Measurements from ENCODE around the gene COL19A1.

The COL19A1 gene

DNA sequence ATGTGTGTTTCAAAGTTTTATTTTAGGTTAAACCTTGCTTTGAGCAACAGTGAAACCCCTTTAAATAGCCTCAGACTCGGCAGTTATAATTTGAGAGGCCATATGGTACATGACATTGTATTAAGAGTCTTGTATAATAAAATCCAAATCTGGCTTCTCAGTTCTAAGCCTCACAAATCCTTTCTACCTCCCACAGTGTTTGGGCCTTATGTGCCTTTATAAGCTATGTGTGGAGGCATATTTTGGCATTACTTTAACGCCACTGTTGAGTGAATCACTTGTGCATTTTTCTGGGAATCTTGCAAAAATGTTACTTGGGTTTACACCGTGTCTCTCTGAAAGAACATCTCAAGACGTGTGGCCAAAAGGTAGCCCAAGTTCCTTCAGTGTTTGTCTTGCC lies 284.2 kb downstream of the COL19A1 start:
- H3K4me3 ChIP-seq (ENCODE audit: low read depth in 1 of 5, low read length in 5 of 5), result no peak overlapping the region
- no peaks in the 10 kb centered on the region for H3K27me3 ChIP-seq (ENCODE audit: control insufficient read depth in 5 of 5, insufficient read depth in 4 of 5, low read length in 5 of 5)
- H3K9ac ChIP-seq (ENCODE audit: low read length in 5 of 5), result no peak overlapping the region
- H3K27ac ChIP-seq (ENCODE audit: low read depth, low read length), result no peak overlapping the region
- H3K4me1 ChIP-seq (ENCODE audit: control insufficient read depth in 5 of 5, insufficient read depth in 5 of 5, low read length in 5 of 5), result no peaks in the 10 kb centered on the region
- no peaks in the 10 kb centered on the region for H3K36me3 ChIP-seq (ENCODE audit: control insufficient read depth in 5 of 5, insufficient read depth in 5 of 5, low read length in 5 of 5)
- no peaks in the 10 kb centered on the region for H3K9me3 ChIP-seq (ENCODE audit: control insufficient read depth in 5 of 5, low read length in 5 of 5)

DNA sequence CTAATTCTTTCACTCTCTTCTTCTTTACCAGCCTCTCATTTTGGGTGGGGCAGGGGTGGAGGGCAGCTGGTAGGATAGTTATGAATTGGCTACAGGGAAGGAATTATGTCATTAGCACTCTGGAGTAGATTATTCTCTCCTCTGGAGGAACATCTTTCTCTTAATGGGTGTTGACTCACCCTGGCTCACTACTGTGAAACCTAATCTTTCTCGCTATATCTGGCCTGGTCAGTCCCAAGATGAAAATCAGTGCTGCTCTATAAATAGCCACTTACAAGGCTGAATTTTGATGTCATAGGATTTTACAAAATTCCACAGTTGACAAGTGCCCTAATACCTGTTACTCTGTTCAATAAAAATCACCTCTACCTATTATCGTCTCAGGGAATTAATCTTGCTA lies 285.3 kb downstream of the COL19A1 start:
- no peaks in the 10 kb centered on the region for H3K4me1 ChIP-seq (ENCODE audit: control insufficient read depth in 5 of 5, insufficient read depth in 5 of 5, low read length in 5 of 5)

DNA sequence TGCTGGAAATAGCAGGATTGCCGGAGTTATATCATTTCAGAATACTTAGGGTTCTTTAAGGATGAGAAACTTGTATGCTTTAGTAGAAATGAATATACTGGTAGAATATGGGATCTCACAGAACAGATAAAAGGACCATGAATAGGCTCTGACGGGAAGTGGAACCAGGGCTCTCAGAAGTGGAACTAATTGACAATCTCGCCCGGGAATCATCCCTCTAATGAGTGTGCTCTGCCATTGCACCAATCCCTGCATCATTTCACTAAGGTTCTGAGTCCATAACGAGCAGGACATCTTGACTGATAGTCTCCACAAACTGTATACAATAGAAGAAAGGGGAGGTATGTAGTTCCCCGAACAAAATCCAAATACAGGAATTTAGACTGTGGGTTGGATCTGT lies 286.4 kb downstream of the COL19A1 start:
- no peak overlapping the region for H3K27ac ChIP-seq (ENCODE audit: low read depth, low read length)
- no peaks in the 10 kb centered on the region for H3K27me3 ChIP-seq (ENCODE audit: control insufficient read depth in 5 of 5, insufficient read depth in 4 of 5, low read length in 5 of 5)
- H3K9ac ChIP-seq (ENCODE audit: low read length in 5 of 5), result no peak overlapping the region
- no peak overlapping the region for H3K4me3 ChIP-seq (ENCODE audit: low read depth in 1 of 5, low read length in 5 of 5)
- no peaks in the 10 kb centered on the region for H3K4me1 ChIP-seq (ENCODE audit: control insufficient read depth in 5 of 5, insufficient read depth in 5 of 5, low read length in 5 of 5)
- no peaks in the 10 kb centered on the region for H3K36me3 ChIP-seq (ENCODE audit: control insufficient read depth in 5 of 5, insufficient read depth in 5 of 5, low read length in 5 of 5)
- no peaks in the 10 kb centered on the region for H3K9me3 ChIP-seq (ENCODE audit: control insufficient read depth in 5 of 5, low read length in 5 of 5)

More for the DNA sequence above, 285.3 kb downstream of the COL19A1 start:
- Histone ChIP-seq H3K4me3 (ENCODE audit: low read depth in 1 of 5, low read length in 5 of 5) (no peak overlapping the region), H3K36me3 (ENCODE audit: control insufficient read depth in 5 of 5, insufficient read depth in 5 of 5, low read length in 5 of 5) (no peaks in the 10 kb centered on the region), H3K27me3 (ENCODE audit: control insufficient read depth in 5 of 5, insufficient read depth in 4 of 5, low read length in 5 of 5) (no peaks in the 10 kb centered on the region), H3K9me3 (ENCODE audit: control insufficient read depth in 5 of 5, low read length in 5 of 5) (no peaks in the 10 kb centered on the region), H3K27ac (ENCODE audit: low read depth, low read length) (no peak overlapping the region), H3K9ac (ENCODE audit: low read length in 5 of 5) (no peak overlapping the region)

DNA sequence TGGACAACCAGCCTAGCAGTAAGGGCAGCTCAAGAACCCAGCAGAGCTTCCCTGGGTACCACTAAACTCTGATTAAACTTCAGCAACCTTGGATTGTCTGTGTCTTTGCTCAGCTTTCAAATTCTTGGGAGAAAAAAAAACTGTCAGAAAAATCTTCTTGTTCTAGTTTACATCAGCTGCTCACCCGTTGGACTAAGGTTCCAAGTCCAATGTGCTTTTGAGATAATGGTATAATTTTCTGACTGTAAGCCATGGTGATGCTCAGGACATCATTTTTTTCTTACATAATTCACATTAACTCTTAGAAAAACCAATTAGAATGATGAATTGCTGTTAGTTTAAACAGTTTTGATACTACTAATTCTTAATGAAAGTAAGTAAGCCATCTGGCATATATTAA lies 290.7 kb downstream of the COL19A1 start:
- no peak overlapping the region for H3K9ac ChIP-seq (ENCODE audit: low read length in 5 of 5)
- H3K27ac ChIP-seq (ENCODE audit: low read depth, low read length), result no peak overlapping the region
- no peaks in the 10 kb centered on the region for H3K9me3 ChIP-seq (ENCODE audit: control insufficient read depth in 5 of 5, low read length in 5 of 5)
- H3K36me3 ChIP-seq (ENCODE audit: control insufficient read depth in 5 of 5, insufficient read depth in 5 of 5, low read length in 5 of 5), result no peaks in the 10 kb centered on the region
- H3K27me3 ChIP-seq (ENCODE audit: control insufficient read depth in 5 of 5, insufficient read depth in 4 of 5, low read length in 5 of 5), result no peaks in the 10 kb centered on the region
- H3K4me3 ChIP-seq (ENCODE audit: low read depth in 1 of 5, low read length in 5 of 5), result no peak overlapping the region
- H3K4me1 ChIP-seq (ENCODE audit: control insufficient read depth in 5 of 5, insufficient read depth in 5 of 5, low read length in 5 of 5), result no peaks in the 10 kb centered on the region

DNA sequence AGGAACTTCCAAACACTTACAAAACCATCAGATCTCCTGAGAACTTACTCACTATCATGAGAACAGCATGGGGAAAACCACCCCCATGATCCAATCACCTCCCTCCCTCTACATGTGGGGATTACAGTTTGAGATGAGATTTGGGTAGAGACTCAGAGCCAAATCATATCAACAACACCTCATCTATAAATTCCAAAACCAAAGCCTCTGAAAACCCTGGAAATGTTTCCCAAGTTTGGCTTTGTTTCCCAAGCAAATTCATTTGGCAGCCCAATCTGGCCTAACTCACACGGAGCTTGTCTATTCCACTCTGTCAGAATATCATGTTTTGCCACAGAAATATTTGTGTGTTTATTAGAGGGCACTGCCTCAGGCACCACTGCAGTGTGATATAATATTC lies 293.9 kb downstream of the COL19A1 start:
- no peaks in the 10 kb centered on the region for H3K4me1 ChIP-seq (ENCODE audit: control insufficient read depth in 5 of 5, insufficient read depth in 5 of 5, low read length in 5 of 5)
- no peaks in the 10 kb centered on the region for H3K9me3 ChIP-seq (ENCODE audit: control insufficient read depth in 5 of 5, low read length in 5 of 5)
- H3K27ac ChIP-seq (ENCODE audit: low read depth, low read length), result no peak overlapping the region
- H3K36me3 ChIP-seq (ENCODE audit: control insufficient read depth in 5 of 5, insufficient read depth in 5 of 5, low read length in 5 of 5), result no peaks in the 10 kb centered on the region
- H3K4me3 ChIP-seq (ENCODE audit: low read depth in 1 of 5, low read length in 5 of 5), result no peak overlapping the region
- peaks cover 0 to under 1% (median 0%) of the 10 kb centered on the region in 5 donors for H3K27me3 ChIP-seq (ENCODE audit: control insufficient read depth in 5 of 5, insufficient read depth in 4 of 5, low read length in 5 of 5)
- H3K9ac ChIP-seq (ENCODE audit: low read length in 5 of 5), result no peak overlapping the region

DNA sequence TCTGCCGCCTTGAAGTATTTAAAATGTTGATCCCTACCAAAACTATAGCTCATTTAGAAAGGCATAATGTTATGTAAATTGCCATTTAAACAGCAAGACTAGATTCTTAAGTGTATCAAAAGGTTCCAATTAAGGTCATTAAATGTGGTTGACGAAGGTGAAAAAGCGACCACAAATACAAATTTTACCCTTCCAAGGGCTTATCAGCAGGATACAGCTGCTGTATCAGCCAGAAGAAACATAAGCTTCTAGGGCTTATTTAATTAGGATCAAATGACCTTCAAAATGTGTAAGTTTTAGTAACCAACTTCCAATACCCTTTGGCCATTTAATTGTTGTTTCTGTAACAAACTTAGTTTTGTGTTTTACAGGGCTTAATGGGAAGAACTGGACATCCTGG lies 296.6 kb downstream of the COL19A1 start:
- Histone ChIP-seq H3K27me3 (ENCODE audit: control insufficient read depth in 5 of 5, insufficient read depth in 4 of 5, low read length in 5 of 5) (peaks cover 0 to 6% (median 3%) of the 10 kb centered on the region in 5 donors), H3K36me3 (ENCODE audit: control insufficient read depth in 5 of 5, insufficient read depth in 5 of 5, low read length in 5 of 5) (no peaks in the 10 kb centered on the region), H3K9ac (ENCODE audit: low read length in 5 of 5) (no peak overlapping the region), H3K4me3 (ENCODE audit: low read depth in 1 of 5, low read length in 5 of 5) (no peak overlapping the region), H3K27ac (ENCODE audit: low read depth, low read length) (no peak overlapping the region), H3K4me1 (ENCODE audit: control insufficient read depth in 5 of 5, insufficient read depth in 5 of 5, low read length in 5 of 5) (peaks cover 0 to 4% (median 0%) of the 10 kb centered on the region in 5 donors), H3K9me3 (ENCODE audit: control insufficient read depth in 5 of 5, low read length in 5 of 5) (no peaks in the 10 kb centered on the region)

DNA sequence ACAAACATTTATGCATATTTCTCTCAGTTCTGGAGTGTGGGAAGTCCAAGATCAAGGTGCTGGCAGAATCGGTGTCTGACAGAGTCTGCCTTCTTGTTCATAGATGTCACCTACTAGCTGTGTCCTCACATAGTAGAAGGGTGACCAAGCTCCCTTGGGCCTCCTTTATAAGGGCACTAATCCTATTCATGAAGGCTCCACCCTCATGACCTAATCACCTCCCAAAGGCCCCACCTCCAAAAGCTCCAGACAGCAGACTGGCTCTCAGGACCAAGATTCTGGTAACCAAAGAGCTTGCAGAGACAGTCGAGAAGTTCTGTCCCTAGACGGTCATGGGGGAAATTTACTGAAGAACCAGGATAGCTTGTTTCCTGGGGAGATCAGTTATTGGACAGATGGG lies 297.4 kb downstream of the COL19A1 start:
- no peak overlapping the region for H3K4me3 ChIP-seq (ENCODE audit: low read depth in 1 of 5, low read length in 5 of 5)
- H3K27me3 ChIP-seq (ENCODE audit: control insufficient read depth in 5 of 5, insufficient read depth in 4 of 5, low read length in 5 of 5), result peaks cover 0 to 6% (median 3%) of the 10 kb centered on the region in 5 donors
- H3K9me3 ChIP-seq (ENCODE audit: control insufficient read depth in 5 of 5, low read length in 5 of 5), result no peaks in the 10 kb centered on the region
- H3K4me1 ChIP-seq (ENCODE audit: control insufficient read depth in 5 of 5, insufficient read depth in 5 of 5, low read length in 5 of 5), result peaks cover 0 to 4% (median 0%) of the 10 kb centered on the region in 5 donors
- H3K9ac ChIP-seq (ENCODE audit: low read length in 5 of 5), result no peak overlapping the region
- H3K27ac ChIP-seq (ENCODE audit: low read depth, low read length), result no peak overlapping the region
- H3K36me3 ChIP-seq (ENCODE audit: control insufficient read depth in 5 of 5, insufficient read depth in 5 of 5, low read length in 5 of 5), result no peaks in the 10 kb centered on the region

DNA sequence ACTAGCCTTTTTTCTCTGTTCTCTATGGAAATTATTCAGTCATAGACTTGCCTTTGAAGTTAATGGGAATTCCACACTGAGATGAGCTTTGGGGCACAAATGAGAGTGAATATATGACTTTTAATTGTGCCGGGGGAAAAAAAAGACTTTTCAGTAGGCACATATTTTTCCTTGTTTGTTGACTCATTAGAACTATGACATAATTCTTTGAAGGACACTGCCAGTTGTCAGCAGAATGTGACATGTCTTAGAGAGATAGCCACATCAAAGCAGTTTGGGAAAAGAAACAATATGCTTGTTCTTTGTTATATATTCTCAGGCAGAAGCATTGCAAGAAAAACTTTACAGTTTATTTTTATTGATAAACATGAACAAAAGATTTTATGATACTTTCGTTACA lies 298.2 kb downstream of the COL19A1 start:
- H3K27me3 ChIP-seq (ENCODE audit: control insufficient read depth in 5 of 5, insufficient read depth in 4 of 5, low read length in 5 of 5), result peaks cover 0 to 6% (median 3%) of the 10 kb centered on the region in 5 donors
- H3K9ac ChIP-seq (ENCODE audit: low read length in 5 of 5), result no peak overlapping the region
- no peak overlapping the region for H3K27ac ChIP-seq (ENCODE audit: low read depth, low read length)
- H3K9me3 ChIP-seq (ENCODE audit: control insufficient read depth in 5 of 5, low read length in 5 of 5), result no peaks in the 10 kb centered on the region
- H3K36me3 ChIP-seq (ENCODE audit: control insufficient read depth in 5 of 5, insufficient read depth in 5 of 5, low read length in 5 of 5), result no peaks in the 10 kb centered on the region
- H3K4me3 ChIP-seq (ENCODE audit: low read depth in 1 of 5, low read length in 5 of 5), result no peak overlapping the region
- H3K4me1 ChIP-seq (ENCODE audit: control insufficient read depth in 5 of 5, insufficient read depth in 5 of 5, low read length in 5 of 5), result peaks cover 0 to 4% (median 0%) of the 10 kb centered on the region in 5 donors

DNA sequence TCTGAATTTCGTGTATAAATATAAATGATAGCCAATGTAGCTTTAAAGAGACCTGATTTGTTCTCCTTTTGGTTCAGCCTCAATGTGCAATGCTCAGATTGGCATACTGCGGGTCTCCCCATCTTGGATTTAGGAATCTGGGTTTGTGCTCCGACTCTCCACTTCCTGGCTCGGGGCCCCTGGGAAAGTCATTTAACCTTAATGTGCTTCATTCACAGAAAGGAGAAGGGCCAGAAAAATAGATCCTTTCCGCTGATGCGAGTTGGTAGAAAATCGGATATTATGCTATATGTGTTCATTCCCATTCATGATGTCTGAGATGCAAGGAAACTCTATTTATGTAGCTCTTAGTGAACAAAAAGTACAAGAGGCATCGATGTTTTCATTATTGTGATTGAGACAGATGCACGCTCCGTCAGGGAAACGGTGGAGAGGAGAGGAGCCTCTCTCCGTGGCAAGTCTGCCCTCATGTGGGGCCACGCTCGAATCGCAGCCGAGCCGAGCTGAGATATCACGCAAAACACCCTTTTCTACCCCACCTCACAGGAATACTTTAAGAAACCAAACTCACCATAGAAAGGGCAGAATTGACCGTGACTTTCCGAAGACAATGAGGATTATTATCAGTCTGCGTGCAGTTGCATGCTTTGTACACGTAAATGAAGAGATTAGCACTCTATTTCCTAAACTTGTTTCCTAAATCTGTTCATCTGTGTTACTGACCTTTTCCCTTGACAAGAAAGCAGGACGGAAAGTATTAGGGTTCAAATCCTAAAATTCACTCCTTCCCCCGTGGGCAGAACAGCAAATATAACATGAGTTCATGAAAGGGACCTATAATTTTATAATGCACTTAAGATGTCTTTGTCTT lies 300.0 kb downstream of the COL19A1 start:
- Histone ChIP-seq H3K4me3 (ENCODE audit: low read depth in 1 of 5, low read length in 5 of 5) (peak overlapping the region in 1 of 5 donors; percentile 28), H3K27ac (ENCODE audit: low read depth, low read length) (no peak overlapping the region), H3K9ac (ENCODE audit: low read length in 5 of 5) (no peak overlapping the region), H3K4me1 (ENCODE audit: control insufficient read depth in 5 of 5, insufficient read depth in 5 of 5, low read length in 5 of 5) (peaks cover 0 to 4% (median 0%) of the 10 kb centered on the region in 5 donors), H3K27me3 (ENCODE audit: control insufficient read depth in 5 of 5, insufficient read depth in 4 of 5, low read length in 5 of 5) (peaks cover 0 to 6% (median 3%) of the 10 kb centered on the region in 5 donors), H3K9me3 (ENCODE audit: control insufficient read depth in 5 of 5, low read length in 5 of 5) (no peaks in the 10 kb centered on the region), H3K36me3 (ENCODE audit: control insufficient read depth in 5 of 5, insufficient read depth in 5 of 5, low read length in 5 of 5) (no peaks in the 10 kb centered on the region)

DNA sequence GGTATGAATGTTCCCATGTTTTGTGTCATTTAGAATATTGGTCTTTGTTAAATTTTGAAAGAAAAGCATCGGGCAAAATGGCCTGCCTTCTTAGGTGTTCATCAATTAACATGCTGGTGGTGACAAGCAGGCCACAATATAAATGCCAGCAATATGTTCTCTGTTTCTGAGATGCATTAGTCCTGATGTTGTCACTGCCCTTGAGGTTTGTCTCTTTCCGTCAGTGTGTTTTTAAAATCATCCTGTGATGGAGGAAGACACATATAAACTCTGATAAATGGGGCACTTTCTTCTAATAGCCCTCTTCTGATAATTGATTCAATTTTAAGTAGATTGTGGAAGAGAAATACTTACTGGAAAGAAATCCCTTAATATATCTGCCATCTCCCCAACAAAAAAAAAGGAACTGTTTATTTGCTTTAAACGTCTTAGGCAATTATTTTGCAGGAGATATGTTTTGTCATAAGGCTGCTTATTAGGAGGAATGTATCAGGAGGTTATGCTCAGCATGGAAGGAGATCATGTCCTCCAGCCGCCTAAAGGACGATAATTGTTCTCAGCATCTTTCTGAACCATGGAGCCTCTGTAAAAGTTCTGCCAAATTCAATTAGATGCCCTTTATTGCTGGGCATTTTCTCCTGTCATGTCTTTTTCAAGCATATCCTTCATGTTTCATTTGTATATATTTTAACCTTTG lies 302.5 kb downstream of the COL19A1 start:
- Histone ChIP-seq H3K4me1 (ENCODE audit: control insufficient read depth in 5 of 5, insufficient read depth in 5 of 5, low read length in 5 of 5) (peaks cover 0 to 4% (median 0%) of the 10 kb centered on the region in 5 donors), H3K27me3 (ENCODE audit: control insufficient read depth in 5 of 5, insufficient read depth in 4 of 5, low read length in 5 of 5) (peaks cover 0 to 6% (median 3%) of the 10 kb centered on the region in 5 donors), H3K4me3 (ENCODE audit: low read depth in 1 of 5, low read length in 5 of 5) (no peak overlapping the region), H3K9me3 (ENCODE audit: control insufficient read depth in 5 of 5, low read length in 5 of 5) (no peaks in the 10 kb centered on the region), H3K9ac (ENCODE audit: low read length in 5 of 5) (no peak overlapping the region), H3K36me3 (ENCODE audit: control insufficient read depth in 5 of 5, insufficient read depth in 5 of 5, low read length in 5 of 5) (no peaks in the 10 kb centered on the region), H3K27ac (ENCODE audit: low read depth, low read length) (no peak overlapping the region)
